Ecto neural progenitor cell (in vitro differentiated cells): ENCODE measurements around the gene PACS1.
A peak's percentile ranks its signal among the peaks of the same experiment; 100 is the strongest.
"Not testable (repeated sequence)": the region's sequence is repeated elsewhere in the genome, so short reads cannot be mapped to it uniquely, and the experiment has no call there.

Source experiments
- DNase-seq: peaks from one replicate; pipeline ENCODE4 v3.0.0-alpha.2; 2018; ENCODE audit warnings: low spot score

PACS1 gene

DNA sequence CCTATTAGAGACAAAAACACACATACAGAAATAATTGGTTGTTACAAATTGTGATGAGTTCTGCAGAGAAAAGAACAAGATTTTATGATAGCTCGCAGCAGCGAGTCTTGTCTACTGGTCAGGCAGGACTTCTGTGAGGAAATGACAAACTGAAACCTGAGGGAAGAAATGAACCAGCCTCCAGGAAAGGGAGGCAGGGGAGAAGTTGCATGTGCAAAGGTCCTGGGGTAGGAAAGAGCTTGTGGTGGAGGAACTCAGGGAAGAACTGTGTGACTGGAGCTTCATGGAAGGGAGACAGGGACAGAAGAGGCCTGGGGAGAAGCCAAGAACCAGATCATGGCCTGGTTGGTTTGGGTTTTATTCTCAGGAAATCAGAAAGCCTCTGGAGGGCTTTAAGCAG, 189.2 kb downstream of the PACS1 start:
- DNase-seq: no peak

DNA sequence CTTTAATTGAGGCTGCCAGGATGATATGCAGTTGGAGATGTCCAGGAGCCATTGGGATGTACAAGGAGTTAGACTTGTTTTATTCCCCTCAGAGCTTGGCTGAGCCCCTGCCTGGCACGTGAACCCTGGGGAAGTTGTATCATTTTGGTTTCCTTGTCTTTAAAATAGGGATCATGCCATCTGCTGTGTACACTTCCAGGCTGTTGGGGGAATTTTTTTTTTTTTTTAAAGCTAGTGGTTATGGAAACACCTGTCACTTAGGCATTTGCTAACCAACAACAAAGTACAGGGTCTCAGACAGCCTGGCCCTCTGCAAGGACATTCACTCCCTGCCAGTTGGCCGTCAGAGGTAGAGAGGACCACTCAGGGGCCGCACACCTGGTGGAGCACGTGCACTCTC, 189.9 kb downstream of the PACS1 start:
- DNase-seq: no peak

DNA sequence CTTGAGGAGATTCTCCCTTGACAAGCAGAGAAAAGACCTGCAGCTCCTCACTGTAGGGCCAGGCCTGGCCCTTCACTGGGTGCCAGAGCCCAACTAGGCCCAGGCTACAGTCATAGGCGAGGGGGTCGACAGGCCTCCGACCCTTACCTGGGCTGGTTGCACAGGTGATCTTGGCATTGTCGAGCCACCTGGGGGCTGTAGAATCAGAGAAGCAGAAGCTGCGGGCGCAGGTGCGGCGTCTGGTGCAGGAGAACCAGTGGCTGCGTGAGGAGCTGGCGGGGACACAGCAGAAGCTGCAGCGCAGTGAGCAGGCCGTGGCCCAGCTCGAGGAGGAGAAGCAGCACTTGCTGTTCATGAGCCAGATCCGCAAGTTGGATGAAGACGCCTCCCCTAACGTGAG, 191.5 kb downstream of the PACS1 start:
- DNase-seq: no peak

DNA sequence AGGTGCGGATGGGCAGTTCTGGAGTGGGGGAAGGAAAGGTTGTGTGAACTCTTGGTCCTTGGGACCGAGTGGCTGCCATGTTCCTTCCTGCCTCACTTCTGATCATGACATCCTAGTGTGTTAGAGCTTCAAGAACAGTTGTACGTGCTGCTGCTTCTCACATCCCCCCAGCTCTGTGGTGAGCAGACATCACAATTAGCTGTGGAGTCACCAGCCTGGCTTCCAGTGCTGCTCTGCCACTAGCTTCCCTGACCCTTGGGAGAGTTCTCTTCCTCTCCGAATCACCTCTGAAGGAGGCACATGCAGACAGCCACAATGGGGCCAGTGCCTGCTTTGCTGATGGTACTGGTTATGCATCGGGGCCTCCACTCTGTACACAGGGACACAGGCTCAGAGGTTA, 192.1 kb downstream of the PACS1 start:
- no peak for DNase-seq

DNA sequence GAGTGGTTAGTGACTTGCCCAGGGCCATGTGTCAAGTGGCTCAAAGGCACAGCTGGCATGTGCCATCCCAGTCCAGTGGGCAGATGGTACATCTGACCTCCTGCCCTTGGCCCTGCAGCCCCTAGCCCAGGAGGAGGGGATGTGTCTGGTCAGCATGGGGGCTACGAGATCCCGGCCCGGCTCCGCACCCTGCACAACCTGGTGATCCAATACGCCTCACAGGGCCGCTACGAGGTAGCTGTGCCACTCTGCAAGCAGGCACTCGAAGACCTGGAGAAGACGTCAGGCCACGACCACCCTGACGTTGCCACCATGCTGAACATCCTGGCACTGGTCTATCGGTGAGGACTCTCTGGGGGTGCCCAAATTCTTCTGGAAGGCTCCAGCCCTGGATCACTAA, 192.6 kb downstream of the PACS1 start:
- no peak for DNase-seq

DNA sequence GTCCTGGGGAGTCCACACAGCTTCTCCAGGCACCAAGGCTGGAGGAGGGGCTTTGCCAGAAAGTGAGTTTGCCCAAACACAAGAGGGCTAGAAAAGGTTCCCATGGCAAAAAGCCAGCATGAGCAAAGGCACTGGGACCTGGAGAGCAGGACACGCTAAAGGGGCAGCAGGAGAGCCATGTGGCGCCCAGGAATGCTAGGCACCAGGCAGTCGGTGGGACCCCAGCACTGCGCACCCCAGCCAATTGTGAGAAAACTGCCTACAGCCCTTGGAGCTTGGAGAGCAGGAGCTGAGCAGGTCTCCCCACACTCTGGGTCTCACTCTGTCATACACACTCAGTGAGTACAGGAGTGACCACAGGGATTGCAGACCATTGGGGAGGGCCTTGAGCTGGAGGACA, 193.2 kb downstream of the PACS1 start:
- DNase-seq: no peak

DNA sequence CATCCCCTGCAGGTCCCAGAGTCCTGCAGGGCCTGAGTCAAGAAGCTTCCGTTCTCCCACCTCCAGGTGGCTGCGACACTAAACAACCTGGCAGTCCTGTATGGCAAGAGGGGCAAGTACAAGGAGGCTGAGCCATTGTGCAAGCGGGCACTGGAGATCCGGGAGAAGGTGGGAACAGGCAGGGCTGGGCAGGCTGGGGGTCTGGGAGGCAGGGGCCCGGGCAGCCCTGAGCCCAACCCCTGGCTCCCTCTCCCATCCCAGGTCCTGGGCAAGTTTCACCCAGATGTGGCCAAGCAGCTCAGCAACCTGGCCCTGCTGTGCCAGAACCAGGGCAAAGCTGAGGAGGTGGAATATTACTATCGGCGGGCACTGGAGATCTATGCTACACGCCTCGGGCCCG, 193.7 kb downstream of the PACS1 start:
- no peak for DNase-seq

DNA sequence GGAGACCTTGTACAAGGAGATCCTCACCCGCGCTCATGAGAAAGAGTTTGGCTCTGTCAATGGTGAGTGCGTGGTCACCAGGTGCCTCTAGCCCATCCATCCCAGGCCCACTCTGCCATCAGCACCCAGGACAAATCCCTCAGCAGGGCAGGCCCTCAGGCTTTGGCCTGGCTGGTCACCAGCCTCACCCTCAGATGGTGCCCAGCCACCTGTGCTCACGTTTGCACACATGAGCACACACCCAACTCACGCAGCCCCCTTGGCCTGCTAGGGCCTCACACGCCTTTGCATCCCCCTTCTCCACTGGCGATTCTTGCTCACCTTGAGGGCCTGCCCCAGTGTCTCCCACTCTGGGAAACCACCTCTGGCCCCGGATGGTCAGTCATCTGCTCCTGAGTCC, 194.3 kb downstream of the PACS1 start:
- no peak for DNase-seq

DNA sequence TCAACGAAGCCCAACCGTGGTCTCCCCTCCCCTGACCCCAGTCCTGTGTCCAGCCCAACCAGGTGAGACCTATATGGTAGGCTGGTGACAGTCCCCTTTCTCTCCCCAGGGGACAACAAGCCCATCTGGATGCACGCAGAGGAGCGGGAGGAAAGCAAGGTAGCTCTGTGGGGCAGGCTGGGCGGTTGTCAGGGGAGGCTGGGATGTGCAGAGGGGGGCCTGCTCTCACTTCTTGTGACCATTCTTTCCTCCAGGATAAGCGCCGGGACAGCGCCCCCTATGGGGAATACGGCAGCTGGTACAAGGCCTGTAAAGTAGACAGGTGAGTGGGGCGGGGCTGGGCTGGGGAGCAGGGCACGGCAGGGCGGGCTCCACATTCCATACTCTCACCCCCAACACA, 194.8 kb downstream of the PACS1 start:
- no peak for DNase-seq

DNA sequence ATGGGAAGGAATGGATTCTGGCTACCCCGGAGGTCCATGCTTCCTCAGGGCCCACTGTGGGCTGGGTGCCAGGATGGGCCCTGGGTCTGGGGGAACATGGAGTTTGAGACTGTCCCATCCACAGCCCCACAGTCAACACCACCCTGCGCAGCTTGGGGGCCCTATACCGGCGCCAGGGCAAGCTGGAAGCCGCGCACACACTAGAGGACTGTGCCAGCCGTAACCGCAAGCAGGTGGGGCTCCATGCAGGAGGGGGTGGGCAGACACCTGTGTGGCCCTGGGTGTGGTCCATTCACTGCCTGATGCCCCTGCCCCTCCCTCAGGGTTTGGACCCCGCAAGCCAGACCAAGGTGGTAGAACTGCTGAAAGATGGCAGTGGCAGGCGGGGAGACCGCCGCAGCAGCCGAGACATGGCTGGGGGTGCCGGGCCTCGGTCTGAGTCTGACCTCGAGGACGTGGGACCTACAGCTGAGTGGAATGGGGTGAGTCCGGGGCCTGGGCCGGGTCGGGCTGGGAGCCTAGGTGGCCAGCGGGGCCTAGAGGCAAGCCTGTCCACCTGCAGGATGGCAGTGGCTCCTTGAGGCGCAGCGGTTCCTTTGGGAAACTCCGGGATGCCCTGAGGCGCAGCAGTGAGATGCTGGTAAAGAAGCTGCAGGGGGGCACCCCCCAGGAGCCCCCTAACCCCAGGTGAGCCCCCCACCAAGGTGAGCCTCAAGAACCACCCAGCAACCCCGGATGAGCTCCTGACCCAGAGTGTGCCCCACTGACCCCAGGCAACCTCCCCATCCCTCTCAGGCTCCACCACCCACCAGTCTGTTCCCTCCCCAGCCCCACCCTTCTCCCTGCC, 195.7 kb downstream of the PACS1 start:
- DNase-seq: no peak

DNA sequence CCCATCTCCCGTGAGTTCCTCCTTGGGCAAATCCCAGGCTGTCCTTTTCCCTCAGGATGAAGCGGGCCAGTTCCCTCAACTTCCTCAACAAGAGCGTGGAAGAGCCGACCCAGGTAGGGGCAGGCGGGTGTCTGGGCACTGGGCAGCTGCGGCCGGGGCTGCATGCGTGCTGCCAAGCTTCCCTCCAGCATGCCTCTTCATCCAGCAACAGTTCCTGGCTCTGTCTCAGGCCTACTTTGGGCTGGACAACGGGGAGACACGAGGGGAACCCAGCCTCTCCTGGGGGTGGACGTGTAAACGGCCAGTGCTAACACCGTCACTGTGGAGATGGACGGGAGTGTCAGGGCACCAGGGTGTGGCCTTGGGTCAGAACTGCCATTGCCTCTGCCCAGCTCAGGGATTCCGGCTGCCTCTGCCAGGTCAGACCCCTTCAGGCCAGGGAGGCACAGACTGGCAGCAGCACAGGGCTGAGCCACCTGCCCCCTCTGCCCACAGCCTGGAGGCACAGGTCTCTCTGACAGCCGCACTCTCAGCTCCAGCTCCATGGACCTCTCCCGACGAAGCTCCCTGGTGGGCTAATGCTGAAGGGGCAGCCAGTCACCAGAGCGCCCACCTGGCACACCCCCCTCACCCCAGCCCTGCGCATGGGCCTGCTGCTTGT, 196.4 kb downstream of the PACS1 start:
- no peak for DNase-seq

DNA sequence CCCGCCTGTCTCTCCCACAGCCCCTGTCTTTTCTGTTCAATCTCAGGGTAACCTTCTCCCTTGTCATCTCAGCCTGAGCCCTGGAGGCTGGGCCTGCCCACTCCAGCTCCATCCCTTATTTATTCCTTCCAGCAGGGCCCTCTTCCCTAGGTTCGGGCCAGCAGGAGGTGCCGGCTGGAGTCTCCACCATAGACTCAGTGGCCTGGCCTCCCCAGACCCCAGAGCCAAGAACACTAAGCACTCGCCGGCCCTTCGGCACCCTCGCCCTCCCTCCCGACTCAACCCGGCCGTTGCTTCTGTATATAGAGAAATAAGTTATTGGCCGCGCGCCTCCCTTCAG, 196.9 kb downstream of the PACS1 start:
- no peak for DNase-seq

DNA sequence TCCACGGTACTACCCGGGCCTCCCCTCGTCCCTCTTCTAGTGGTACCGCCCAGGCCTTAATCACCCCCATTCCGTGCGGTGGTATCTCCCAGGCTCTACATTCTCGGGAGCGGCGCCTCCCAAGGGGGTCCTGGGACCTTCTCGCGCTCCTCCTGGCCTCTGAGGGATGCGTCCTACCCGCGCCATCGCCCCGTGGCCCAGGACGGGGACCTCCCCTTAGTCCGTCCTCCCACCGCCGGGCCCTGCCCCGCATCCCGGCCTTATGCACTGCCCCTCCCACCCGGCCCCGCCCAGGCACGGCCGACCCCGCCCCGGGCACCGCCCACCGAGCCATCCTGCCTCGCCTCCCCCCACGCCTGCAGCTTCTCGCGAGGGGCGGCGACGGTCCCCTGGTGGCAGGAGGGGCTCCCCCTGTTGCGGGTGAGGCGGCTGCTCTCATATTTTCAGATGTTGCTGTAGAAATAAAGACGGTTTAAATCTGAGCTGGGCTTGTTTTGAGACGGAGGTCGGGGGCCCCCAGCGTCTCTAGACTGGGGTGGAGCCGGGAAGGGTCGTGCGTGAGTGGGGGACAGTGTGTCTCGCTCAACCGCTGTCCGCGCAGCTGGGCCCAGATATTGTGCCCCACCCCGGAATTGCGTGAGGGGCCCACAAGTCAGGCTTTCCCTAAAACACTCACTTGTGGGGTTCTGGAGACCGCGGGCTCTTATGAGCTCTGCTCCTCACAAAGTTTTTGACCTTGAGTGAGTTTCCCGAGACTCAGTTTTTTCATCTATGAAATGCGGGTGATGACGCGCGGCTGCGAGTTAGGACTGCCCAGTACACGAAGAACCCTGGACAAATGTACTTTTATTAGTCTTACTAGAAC, 197.5 kb downstream of the PACS1 start:
- peak; percentile 93 for DNase-seq

DNA sequence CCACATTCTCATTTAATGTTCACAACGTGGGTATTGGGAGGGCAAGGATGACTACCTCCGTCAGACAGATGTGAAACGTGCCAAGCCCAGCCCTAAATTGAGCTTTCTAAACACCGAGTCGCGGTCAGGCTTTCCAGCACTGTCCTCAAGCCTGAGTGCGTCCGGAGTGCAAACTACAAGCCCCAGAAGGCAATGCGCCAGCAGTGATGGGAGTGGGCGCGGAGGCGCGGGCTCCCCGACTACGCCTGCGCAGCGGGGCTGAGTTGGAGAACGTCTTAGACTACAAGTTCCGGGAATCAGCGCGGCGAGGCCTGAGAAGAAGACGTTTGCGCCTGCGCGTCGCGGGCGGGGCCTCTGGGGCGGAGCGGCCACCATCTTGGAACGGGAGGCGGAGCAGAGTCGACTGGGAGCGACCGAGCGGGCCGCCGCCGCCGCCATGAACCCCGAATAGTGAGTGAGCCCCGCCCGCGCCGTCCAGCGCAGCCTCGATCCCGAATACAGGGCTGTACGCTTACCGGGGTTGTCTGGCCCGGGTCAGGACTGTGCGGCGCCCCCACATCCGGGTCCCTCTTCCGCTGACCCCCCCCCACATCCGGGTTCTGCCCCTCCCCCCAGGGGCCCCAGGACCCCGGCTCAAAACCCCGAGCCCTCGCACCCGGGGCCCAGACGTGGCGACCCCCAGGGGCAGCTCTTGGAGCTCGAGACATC, 198.3 kb downstream of the PACS1 start, which contains the start of gene RAB1B:
TSS of gene RAB1B (plus strand) at position 396 of the 708 bp plus-strand sequence. CDS start at position 437, 41 bp downstream.
- peak; percentile 100 for DNase-seq

DNA sequence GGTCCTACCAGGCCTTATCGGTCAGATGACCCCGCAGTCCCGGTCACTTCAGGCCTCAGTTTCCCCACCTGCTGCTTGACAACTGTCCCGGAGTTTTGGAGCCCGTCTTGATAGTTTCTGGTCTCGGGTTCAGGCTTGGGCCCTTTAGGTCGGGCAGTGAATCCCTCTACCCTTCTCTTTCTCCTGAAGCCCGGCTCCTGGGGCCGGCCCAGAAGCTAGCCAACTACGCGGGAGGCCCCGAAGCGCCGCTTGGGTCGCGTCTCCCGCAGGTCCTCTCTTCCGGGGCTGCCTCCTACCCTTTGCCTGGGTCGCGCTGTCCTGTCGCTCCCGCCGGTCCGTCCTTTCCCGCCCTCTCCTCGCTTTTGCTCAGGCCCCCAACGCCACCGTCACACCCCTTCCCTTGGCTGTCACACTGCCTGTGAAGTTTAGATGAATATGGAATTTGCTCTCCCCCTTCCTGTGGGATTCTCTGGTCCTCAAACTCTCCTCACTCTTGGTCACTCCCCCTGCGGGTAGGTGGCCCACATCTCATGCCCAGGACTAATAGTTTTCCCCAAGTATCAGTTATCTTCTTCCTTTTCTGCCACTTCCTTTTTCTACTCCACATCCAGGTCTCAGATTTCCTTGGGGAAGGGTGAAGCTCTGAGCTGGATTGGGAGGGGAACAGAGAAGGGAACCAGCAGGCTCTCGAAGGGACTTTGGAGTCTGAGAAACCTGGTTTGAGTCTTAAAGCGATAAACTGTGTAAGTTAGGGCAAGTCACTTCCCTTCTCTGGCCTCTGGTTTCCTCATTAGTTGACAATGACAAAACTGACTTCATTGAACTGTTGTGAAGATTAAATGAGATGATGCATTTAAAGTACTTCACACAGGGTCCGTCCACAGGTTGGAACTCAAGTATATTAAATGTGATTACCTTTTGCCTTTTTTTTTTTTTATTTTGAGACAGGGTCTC, 199.2 kb downstream of the PACS1 start:
- no peak for DNase-seq

DNA sequence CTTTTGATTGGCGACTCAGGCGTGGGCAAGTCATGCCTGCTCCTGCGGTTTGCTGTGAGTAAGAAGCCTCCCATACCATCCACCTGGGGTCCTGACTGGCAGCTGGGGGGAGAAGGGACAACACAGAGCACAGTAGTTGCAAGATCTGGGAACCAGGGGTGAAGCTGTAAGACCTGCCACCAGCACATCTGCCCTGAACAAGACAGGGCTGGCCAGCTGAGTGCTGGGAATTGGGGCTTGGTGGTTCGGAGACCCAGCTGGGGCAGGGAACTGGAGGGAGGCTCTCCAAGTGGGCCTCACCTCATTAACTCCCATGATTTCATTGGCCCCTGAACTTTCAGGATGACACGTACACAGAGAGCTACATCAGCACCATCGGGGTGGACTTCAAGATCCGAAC, 201.7 kb downstream of the PACS1 start:
- no peak for DNase-seq

DNA sequence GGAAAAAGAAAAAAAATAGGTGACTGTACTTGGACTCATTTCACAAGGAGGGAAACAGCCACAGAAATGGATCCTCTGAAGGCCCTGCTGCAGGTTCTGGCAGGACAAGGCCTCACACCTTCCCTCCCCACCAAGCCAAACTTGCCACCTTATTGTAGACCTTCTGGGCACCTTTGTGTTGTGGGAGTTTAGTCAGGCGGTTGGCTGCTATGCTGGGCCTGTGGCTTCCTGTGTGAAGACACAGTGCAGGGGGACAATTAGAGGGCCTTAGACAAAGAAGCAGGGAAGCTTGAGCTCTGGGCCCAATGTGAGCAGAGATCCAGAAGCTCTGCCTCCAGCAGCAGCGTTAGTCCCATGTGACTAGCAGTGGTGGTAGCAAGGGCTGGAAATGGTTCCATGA, 202.5 kb downstream of the PACS1 start:
- no peak for DNase-seq

DNA sequence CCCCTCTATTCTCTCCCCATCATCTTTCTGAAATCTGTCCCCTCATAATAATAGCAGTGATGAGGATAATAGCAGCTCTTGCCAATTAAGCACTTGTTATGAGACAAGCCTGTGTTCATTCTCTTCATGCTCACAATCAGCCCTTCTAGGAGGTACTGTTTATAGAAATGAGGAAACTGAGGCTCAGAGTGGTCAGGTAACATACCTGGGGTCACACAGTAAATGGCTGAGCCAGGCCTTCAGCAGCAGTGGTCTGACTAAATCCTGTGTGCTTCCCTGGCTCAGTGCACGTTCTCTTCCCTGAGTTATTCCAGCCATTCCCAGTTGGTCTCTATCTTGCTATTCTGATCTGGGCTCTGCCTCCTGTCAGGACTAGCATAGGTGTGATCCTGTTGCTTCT, 204.1 kb downstream of the PACS1 start:
- DNase-seq: no peak

DNA sequence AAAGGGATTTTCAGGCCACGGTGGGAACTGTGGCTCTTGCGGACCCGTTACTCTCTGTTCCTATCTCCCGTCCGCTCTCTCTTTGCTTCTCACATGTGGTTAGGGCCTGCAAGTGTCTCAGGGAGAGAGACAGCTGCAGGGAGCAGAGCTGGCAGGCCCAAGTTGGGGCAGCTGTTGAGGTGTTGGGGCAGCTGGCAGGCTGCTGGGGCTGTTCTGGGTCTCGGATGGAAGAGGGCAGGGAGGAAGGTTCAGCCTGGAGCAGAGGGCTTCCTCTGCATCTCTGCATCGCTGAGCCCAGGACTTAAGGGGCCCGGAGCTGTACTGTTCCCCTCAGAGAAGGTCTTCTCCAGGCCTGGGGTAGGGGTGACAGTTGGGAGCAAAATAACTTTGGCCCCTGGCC, 205.3 kb downstream of the PACS1 start:
- DNase-seq: no peak

DNA sequence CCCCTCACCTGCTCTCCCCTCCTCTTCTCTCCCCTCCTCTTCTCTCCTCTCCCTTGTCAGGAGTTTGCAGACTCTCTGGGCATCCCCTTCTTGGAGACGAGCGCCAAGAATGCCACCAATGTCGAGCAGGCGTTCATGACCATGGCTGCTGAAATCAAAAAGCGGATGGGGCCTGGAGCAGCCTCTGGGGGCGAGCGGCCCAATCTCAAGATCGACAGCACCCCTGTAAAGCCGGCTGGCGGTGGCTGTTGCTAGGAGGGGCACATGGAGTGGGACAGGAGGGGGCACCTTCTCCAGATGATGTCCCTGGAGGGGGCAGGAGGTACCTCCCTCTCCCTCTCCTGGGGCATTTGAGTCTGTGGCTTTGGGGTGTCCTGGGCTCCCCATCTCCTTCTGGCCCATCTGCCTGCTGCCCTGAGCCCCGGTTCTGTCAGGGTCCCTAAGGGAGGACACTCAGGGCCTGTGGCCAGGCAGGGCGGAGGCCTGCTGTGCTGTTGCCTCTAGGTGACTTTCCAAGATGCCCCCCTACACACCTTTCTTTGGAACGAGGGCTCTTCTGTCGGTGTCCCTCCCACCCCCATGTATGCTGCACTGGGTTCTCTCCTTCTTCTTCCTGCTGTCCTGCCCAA, 206.0 kb downstream of the PACS1 start:
- DNase-seq: no peak

DNA sequence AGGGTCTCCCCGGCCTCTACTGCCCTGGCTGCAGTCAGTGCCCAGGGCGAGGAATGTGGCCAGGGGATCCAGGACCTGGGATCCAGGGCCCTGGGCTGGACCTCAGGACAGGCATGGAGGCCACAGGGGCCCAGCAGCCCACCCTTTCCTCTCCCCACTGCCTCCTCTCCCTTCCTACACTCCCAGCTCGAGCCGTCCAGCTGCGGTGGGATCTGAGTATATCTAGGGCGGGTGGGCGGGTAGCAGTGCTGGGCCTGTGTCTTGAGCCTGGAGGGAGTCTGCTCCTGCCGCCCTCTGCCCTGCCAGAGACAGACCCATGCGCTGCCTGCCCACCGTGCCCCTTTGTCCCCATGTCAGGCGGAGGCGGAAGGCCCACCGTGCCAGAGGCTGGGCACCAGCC, 206.5 kb downstream of the PACS1 start:
- DNase-seq: not testable (repeated sequence)
